ENCODE data around the gene GALR1.

Gene GALR1

GRCh38 chr18:77249569-77250500 lies at the start of gene GALR1:
Gene GALR1 (plus strand): TSS chr18:77249848. CDS start chr18:77250549, 701 bp downstream.
- ChIA-PET CTCF (interaction anchor here (1.5 kb wide), 1 partner anchor 249 kb away, joined by 3 read pairs; no protein-coding TSS in a partner anchor), POLR2A (no interaction called here)
- TF ChIP-seq CTCF (IDR thresholded peaks at IDR 0.05; ENCODE audit: insufficient read depth, low read length, missing control alignments), result no peak
- H3K4me3 ChIP-seq (ENCODE audit: low read depth, low read length), result peak within 1 kb of the TSS; percentile 23
- no peak for DNase-seq (ENCODE audit: low read depth, low spot score)

- H3K4me3 ChIP-seq (ENCODE audit: low read depth, low read length), result no peak overlapping the region
- ChIA-PET CTCF (interaction anchor here (1.7 kb wide), 2 partner anchors 10 to 202 kb away, joined by 5 to 6 read pairs; no protein-coding TSS in a partner anchor), POLR2A (no interaction called here)
- no peak for TF ChIP-seq CTCF (IDR thresholded peaks at IDR 0.05; ENCODE audit: insufficient read depth, low read length, missing control alignments)
- DNase-seq (ENCODE audit: low read depth, low spot score), result no peak
These were observed 48.1 kb upstream of the GALR1 start for GRCh38 chr18:77201506-77201905.

GRCh38 chr18:77202329-77202728 lies 47.3 kb upstream of the GALR1 start:
- POLR2A ChIA-PET, result no interaction called here
- DNase-seq (ENCODE audit: low read depth, low spot score), result no peak
- CTCF ChIA-PET, result interaction anchor here (1.7 kb wide), 2 partner anchors 10 to 203 kb away, joined by 5 to 6 read pairs; no protein-coding TSS in a partner anchor

GRCh38 chr18:77203071-77203470 lies 46.6 kb upstream of the GALR1 start:
- no peak overlapping the region for H3K4me3 ChIP-seq (ENCODE audit: low read depth, low read length)
- TF ChIP-seq CTCF (IDR thresholded peaks at IDR 0.05; ENCODE audit: insufficient read depth, low read length, missing control alignments), result no peak
- ChIA-PET POLR2A (no interaction called here), CTCF (interaction anchor here (1.7 kb wide), 2 partner anchors 9 to 203 kb away, joined by 5 to 6 read pairs; no protein-coding TSS in a partner anchor)
- no peak for DNase-seq (ENCODE audit: low read depth, low spot score)

More at GRCh38 chr18:77202329-77202728, 47.3 kb upstream of the GALR1 start:
- H3K4me3 ChIP-seq (ENCODE audit: low read depth, low read length), result no peak overlapping the region
- TF ChIP-seq CTCF (IDR thresholded peaks at IDR 0.05; ENCODE audit: insufficient read depth, low read length, missing control alignments), result no peak

GRCh38 chr18:77203851-77204250 lies 45.8 kb upstream of the GALR1 start:
- no peak for TF ChIP-seq CTCF (IDR thresholded peaks at IDR 0.05; ENCODE audit: insufficient read depth, low read length, missing control alignments)
- ChIA-PET POLR2A (no interaction called here), CTCF (interaction anchor here (0.8 to 1.7 kb wide), 2 partner anchors 10 to 204 kb away, joined by 4 read pairs; no protein-coding TSS in a partner anchor)
- no peak for DNase-seq (ENCODE audit: low read depth, low spot score)
- no peak overlapping the region for H3K4me3 ChIP-seq (ENCODE audit: low read depth, low read length)

- no peak for DNase-seq (ENCODE audit: low read depth, low spot score)
- ChIA-PET CTCF (interaction anchor here (1.9 to 8.6 kb wide), 2 partner anchors 10 to 221 kb away, joined by 5 to 79 read pairs; no protein-coding TSS in a partner anchor), POLR2A (no interaction called here)
- no peak overlapping the region for H3K4me3 ChIP-seq (ENCODE audit: low read depth, low read length)
- TF ChIP-seq CTCF (IDR thresholded peaks at IDR 0.05; ENCODE audit: insufficient read depth, low read length, missing control alignments), result no peak
These were observed 43.9 kb upstream of the GALR1 start for GRCh38 chr18:77205769-77206168.
